H54 (cell line): ENCODE measurements around the gene MTHFS.

Experiments used
- DNase-seq: peaks from one replicate; pipeline ENCODE4 v3.0.0; 2011; ENCODE audit warnings: low spot score, mixed read lengths; ENCODE audit not compliant: insufficient read length
- FAIRE-seq: peaks from 3 replicates; lab custom pipeline; 2011; peaks lifted over from hg19 to GRCh38; lab: Jason Lieb, UNC
- POLR2A ChIP-seq: IDR thresholded peaks from 2 replicates; pipeline ENCODE4 v1.6.1; 2011; ENCODE audit warnings: low read depth, mild to moderate bottlenecking, low read length

MTHFS gene

DNA sequence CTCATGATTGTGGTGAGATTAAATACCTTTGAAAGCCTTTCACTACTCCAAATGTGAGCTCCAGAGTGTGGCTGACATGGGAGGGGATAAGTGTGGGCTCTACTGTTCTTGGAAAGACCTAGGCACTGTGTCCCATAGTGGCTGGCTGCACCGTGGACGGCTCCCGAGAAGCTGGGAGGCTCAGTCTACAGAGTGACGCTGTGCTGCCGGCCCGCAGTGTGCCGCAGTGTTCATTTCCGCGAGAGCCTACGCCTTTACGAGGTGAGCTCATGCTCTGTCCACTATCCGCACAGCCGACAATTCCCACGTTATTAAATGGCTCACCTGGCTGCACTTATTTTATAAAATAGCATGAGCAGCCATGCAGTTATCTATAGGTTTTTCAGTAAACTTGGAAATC lies 66.9 kb downstream of the MTHFS start:
- DNase-seq: no peak
- TF ChIP-seq POLR2A: no peak
- no peak for FAIRE-seq

DNA sequence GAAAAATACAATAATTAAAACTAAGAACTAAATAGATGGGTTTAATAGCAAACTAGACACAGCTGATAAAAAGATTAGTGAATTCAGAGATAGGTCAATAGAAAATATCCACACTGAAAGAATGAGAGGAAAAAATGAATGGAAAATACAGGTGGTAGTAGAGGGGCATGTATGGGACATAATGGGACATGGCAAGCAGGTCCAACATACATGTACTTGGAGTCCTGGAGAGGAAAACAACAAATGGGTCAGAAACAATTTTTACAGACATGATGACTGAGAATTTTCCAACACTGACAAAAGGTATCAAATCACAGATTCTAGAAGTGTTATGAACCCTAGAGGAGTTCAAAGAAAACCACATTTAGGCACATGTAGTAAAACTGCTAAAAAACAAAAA lies 68.4 kb downstream of the MTHFS start:
- no peak for DNase-seq
- no peak for TF ChIP-seq POLR2A
- FAIRE-seq: no peak

DNA sequence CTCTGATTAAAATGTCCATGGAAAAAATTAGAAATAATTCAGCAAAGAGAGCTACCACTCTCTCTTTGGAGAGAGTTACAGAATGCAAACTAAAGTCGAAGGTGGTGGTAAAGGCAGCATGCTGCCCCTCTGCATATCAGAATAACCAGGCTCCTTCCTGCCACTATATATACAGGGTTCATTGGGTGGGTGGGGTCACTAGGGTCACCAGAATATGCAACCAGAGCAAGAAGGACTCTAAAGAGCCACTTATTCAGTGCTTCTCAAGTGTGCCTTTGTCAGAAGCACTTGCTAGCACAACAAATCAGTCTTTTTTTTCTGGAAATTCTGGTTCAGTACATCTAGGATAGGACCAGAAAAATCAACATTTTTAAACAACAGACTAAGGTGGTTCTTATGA lies 70.0 kb downstream of the MTHFS start:
- no peak for TF ChIP-seq POLR2A
- DNase-seq: no peak
- no peak for FAIRE-seq

- FAIRE-seq: no peak
- no peak for DNase-seq
- TF ChIP-seq POLR2A: no peak
These were observed 72.6 kb downstream of the MTHFS start for GRCh38 chr15:79824136-79824701.

DNA sequence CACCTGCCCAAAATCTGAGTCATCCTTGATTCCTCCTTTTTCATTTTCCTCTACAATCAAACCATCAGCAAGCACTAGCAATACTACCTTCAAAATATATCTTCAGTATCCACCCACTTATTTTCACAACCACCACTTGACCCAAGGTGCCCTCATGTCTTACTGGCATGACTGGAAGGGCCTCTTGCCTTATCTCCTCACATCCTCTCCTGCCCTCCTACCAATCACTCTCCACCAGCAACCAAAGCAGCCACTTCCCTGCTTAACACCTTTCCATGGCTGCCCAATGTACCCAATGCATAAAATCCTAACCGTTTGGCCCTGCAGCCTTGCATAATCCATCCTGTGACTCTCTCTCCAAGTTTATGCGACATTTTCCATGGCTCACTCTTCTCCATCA lies 76.0 kb downstream of the MTHFS start:
- FAIRE-seq: no peak
- DNase-seq: no peak

DNA sequence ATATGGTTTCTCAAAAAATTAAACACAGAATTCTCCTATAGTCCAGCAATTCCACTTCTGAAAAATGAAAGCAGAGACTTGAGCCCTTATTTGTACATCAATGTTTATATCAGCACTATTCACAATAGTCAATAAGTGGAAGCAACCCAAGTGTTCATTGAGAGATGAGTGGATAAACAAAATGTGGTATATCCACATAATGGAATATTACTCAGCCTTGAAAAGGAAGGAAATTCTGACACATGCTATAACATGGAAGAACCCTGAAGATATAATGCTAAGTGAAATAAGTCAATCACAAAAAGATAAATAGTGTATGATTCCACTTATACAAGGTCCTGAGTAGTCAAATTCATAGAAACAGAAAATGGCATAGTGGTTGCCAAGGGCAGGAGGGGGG lies 76.6 kb downstream of the MTHFS start:
- no peak for TF ChIP-seq POLR2A
- FAIRE-seq (no peak), DNase-seq (no peak)

More for the DNA sequence above, 76.0 kb downstream of the MTHFS start:
- no peak for TF ChIP-seq POLR2A

DNA sequence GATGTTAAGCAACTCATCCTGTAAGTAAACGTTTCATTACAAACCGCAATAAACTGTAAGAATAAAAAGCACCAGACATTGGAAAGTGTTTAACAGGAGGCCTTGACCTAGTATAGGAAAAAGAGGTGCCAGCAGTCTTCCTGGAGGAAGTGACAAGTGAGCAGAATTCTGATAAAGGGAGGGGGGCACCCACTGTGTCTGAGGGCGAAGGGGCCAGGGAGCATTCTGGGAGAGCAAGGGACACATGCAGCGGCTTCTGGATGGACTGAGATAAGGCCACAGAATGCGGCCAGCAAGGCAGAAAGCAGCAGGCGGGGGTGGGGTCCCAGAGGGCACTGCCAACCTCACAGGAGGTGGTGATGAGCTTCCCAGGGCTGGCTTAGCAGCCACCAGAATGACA lies 80.2 kb downstream of the MTHFS start:
- no peak for FAIRE-seq
- TF ChIP-seq POLR2A: no peak
- no peak for DNase-seq

DNA sequence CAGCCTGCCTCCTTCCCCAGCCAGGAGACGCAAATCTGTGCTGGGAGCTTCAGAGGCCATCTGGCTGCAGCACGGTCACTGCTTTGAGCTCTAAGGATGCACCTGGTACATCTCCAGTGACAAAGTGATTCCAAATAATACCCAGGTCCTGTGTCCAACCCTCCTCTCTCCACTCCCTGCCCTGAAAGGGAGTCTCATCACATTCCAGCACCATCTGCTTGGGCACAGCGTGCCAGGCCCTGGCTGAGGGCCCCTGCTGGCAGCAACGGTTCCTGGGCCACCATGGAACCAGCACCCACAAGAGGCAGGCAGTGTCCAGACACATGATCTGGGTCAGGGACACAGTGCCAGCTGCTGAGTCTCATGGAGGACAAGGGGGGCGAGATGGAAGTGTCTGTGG lies 81.3 kb downstream of the MTHFS start:
- no peak for FAIRE-seq
- no peak for DNase-seq

DNA sequence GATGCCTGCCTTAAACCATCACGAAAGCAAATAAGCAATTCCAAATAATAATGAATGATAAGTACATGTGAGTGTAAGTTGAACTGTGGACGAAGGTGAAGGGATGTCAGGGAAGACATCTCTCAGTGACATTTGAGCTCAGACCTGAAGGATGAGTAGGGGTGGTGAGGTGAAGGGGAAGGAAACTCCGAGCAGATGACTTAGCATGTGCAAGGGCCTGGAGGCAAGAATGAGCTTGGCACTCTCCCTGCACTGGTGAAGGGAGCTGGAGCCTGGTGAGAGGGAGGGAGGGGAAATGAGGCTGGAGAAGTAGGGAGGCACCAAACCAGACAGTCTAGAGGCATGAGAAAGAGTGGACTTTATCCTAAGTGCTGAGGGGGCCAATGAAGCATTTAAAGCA lies 84.3 kb downstream of the MTHFS start:
- FAIRE-seq: no peak
- DNase-seq: no peak
- TF ChIP-seq POLR2A: no peak

More for the DNA sequence above, 81.3 kb downstream of the MTHFS start:
- no peak for TF ChIP-seq POLR2A

DNA sequence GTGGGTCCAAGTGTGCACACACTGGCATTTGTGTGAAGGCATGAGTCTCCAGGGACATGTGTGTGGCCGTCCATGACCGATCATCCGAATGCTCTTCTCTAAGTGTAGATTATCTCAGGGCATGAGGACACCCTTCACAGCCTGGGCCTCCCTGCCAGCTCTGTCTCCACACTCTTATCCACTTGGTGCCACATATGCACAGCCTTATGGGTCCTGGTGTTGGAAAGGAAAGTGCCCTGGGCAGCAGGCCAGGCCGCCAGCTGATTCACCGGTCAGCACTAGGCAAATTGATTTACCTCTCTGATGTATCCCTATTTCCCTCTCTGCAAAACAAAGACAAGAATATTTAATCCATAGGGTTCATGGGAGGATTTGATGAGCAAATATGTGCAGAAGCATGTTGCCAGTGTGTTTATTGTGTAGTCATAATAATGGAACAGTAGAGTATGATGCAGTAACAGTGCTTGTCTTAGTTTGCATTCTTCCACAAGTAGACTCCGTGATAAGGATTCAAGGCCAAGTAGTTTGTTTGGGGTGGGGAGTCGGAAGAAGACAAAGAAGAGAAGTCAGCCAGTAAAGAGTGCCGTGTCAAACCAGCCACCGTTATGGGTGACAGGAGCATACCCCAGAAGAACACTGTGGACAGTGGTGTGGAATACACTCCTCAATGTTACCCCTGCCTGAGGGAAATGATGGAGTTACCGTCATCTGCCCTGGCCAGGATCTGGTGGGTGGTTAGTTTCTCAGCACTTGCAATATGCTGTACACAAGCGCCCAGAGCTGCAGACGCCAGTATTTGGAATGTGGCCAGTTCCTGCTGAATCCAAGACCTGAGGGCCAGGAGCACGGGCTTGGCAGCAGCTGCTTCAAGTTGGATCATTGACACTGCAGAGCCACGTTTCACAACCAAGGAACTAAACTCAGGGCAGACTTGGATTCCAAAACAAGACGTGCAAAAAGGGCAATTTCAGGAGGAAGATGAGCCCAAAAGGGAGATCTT lies 85.1 kb downstream of the MTHFS start:
- no peak for FAIRE-seq
- TF ChIP-seq POLR2A: no peak
- no peak for DNase-seq

- no peak for DNase-seq
- no peak for FAIRE-seq
These were observed 92.0 kb downstream of the MTHFS start for GRCh38 chr15:79804838-79805237.

GRCh38 chr15:79798311-79798710 lies 98.5 kb downstream of the MTHFS start:
- TF ChIP-seq POLR2A: no peak
- DNase-seq: no peak
- no peak for FAIRE-seq

More at GRCh38 chr15:79804838-79805237, 92.0 kb downstream of the MTHFS start:
- no peak for TF ChIP-seq POLR2A
